Fibroblast of lung (primary cell): ENCODE measurements around the gene C4BPA.

ENCODE experiments used
- CTCF ChIP-seq, 2 donors: IDR thresholded peaks in 1 of 2; conservative IDR thresholded peaks in 1 of 2; 1 replicate in 1 of 2; 2 replicates in 1 of 2; pipeline ENCODE4 v1.5.1; 2011 to 2012; ENCODE audit warnings: low read length in 2 of 2, control low read depth in 1 of 2, inconsistent platforms in 1 of 2, low read depth in 1 of 2, mild to moderate bottlenecking in 1 of 2
- EZH2 ChIP-seq: IDR thresholded peaks from 2 replicates; pipeline ENCODE4 v1.5.1; 2012; ENCODE audit warnings: low read length, control low read depth, mild to moderate bottlenecking; ENCODE audit errors: missing control alignments

- TF ChIP-seq CTCF (conservative IDR thresholded peaks at IDR 0.05 in 1 of 2, IDR thresholded peaks at IDR 0.05 in 1 of 2; ENCODE audit: low read depth in 1 of 2, low read length in 2 of 2), result no peak
- no peak for TF ChIP-seq EZH2
Observed at GRCh38 chr1:207156095-207156494, 52.1 kb downstream of the C4BPA start.
